ENCODE measurements around the gene DENND4A. TPM values are rescaled to one million over a fixed set of nuclear protein-coding genes. Genes with fewer than 3 reads are reported as not detected.

The DENND4A gene
- total RNA-seq, 4 donors from 2014 or later: 38.8 to 64.8 (median 52.3) TPM

GRCh38 chr15:65766422-65767263 is 25.4 kb downstream of the DENND4A start:
- no peak for DNase-seq (ENCODE audit: low spot score)
- no peak for TF ChIP-seq CTCF (IDR thresholded peaks at IDR 0.05)
- ATAC-seq (ENCODE audit: low FRiP score): no peak

DNA sequence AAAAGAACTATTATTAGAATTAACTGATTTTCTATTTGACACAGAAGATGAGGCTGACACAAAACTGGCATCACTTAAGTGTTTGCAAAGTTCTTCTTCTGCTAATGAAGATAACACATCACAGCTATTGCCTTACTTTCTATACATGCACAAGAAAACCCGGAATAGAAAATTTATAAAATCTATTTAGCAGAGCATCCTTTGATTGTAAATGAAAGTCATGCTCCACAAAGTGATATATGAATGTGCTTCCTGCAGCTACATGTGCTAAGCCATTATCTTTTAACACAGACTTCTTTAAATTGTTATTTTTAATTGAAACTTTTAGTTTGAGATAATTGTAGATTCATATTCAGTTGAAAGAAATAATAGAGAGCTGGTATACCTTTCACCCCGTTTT is 27.0 kb downstream of the DENND4A start:
- DNase-seq (ENCODE audit: low spot score) (no peak), ATAC-seq (ENCODE audit: low FRiP score) (no peak)
- no peak for TF ChIP-seq CTCF (IDR thresholded peaks at IDR 0.05)

- no peak for ATAC-seq (ENCODE audit: low FRiP score)
- no peak for DNase-seq (ENCODE audit: low spot score)
- TF ChIP-seq CTCF (IDR thresholded peaks at IDR 0.05): no peak
Measured at GRCh38 chr15:65762914-65763787, 28.9 kb downstream of the DENND4A start.

DNA sequence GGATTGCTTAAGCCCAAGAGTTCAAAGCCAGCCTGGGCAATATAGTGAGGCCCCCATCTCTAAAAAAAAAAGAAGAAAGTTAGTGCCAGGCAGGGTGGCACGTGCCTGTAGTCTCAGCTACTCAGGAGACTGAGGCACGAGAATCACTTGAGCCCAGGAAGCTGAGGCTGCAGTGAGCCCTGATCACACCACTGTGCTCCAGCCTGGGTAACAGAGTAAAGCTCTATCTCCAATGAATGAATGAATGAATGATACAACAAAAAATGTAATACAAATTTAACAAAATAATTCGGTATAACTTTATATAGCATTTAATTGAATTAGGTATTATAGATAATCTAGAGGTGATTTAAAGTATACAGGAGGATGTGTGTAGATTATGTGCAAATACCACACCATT is 29.7 kb downstream of the DENND4A start:
- DNase-seq (ENCODE audit: low spot score) (no peak), ATAC-seq (ENCODE audit: low FRiP score) (no peak)
- TF ChIP-seq CTCF (IDR thresholded peaks at IDR 0.05): no peak

DNA sequence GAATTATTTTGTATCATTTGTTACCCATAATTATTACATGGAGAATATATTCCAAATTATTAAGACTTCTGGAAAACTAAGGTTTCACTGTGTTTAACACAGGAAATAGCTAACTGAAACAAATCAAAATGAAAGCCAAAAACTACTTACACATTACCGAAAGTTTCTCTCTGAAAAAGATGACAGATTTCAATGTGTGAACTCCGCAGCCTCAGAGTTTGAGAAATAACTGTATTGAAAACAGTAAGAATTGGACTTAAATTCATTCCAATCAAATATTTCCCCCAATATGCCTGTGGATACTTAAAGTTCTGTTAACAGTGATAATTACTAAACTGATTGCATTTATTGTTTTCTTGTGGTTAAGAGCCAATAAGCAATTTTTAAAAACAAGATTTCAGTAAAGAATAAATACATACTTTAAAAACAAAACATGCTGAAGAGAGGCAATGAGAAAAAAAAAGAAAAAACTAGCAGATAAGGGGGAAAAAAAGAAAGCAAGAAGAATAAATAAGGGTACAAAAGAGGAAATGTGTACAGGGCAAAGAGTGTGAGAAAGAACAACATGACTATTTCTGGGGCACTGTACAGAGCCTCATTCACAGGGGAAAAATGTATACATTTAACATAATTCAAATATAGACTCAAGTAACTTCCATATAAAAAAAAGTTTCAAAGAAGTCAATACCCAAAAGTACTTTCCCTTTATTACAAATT is 30.7 kb downstream of the DENND4A start:
- DNase-seq (ENCODE audit: low spot score): no peak
- no peak for ATAC-seq (ENCODE audit: low FRiP score)
- TF ChIP-seq CTCF (IDR thresholded peaks at IDR 0.05): no peak

DNA sequence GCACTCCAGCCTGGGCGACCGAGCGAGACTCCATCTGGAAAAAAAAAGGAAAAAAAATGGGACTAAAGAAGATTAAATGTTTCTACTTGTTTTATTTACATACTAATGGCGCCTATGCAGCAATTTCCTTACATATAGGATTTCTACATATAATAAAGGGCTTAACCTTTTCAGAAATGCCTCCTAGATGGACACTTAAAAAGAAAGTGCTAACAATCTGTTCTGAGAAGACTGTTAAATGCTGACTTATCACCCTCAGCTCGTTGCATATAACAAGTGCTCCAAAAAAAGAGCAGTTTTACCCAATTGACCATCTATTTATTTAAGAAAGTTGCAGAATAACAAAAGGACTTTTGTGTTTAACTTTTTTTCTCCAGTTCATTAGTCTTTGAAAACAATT is 32.7 kb downstream of the DENND4A start:
- ATAC-seq (ENCODE audit: low FRiP score) (no peak), DNase-seq (ENCODE audit: low spot score) (no peak)
- no peak for TF ChIP-seq CTCF (IDR thresholded peaks at IDR 0.05)
